A673 (cell line): ENCODE data around the gene UBE3C. TPM values are rescaled to one million over a fixed set of nuclear protein-coding genes. Genes with fewer than 3 reads are reported as not detected.
A peak's percentile ranks its signal among the peaks of the same experiment; 100 is the strongest.

Source experiments
- BruUV-seq: library from RNA; stranded (reverse); fragments of 400-500 nt; replicated peaks from 2 replicates; lab custom pipeline; 2021; lab: Mats Ljungman, UMichigan
- CTCF ChIA-PET: fragments of 300-600 bp; sonication (Branson Sonifier 250); formaldehyde crosslinking; loops from one replicate; lab custom pipeline; 2022; ENCODE audit warnings: antibody characterized with exemption; lab: Charles Lee
- POLR2A ChIA-PET: fragments of 300-600 bp; sonication (Branson Sonifier 250); formaldehyde crosslinking; loops from one replicate; lab custom pipeline; 2022; ENCODE audit warnings: antibody characterized with exemption; ENCODE audit not compliant: low non-redundant PET; lab: Charles Lee
- DNase-seq: peaks from one replicate; pipeline ENCODE4 v3.0.0-alpha.2; 2015; ENCODE audit warnings: low spot score
- H3K27ac ChIP-seq: fragments of 200-600 bp; sonication (generic); 2 replicates; pipeline ENCODE4 v1.5.1; 2016; ENCODE audit warnings: mixed run types, low read depth, mild to moderate bottlenecking, mixed read lengths, antibody characterized with exemption, low read length; ENCODE audit not compliant: poor library complexity, severe bottlenecking
- H3K27me3 ChIP-seq: fragments of 200-600 bp; sonication (generic); replicated peaks from 2 replicates; pipeline ENCODE4 v1.6.1; 2017; ENCODE audit warnings: mixed run types, low read depth, mild to moderate bottlenecking, mixed read lengths, antibody characterized with exemption, low read length; ENCODE audit not compliant: insufficient read depth, poor library complexity
- H3K36me3 ChIP-seq: fragments of 200-600 bp; sonication (generic); 2 replicates; pipeline ENCODE4 v1.6.1; 2016; ENCODE audit warnings: mixed run types, mild to moderate bottlenecking, mixed read lengths, antibody characterized with exemption, low read length; ENCODE audit not compliant: insufficient read depth, poor library complexity, severe bottlenecking
- H3K4me1 ChIP-seq: fragments of 200-600 bp; sonication (generic); 2 replicates; pipeline ENCODE4 v1.6.1; 2017; ENCODE audit warnings: mixed run types, mild to moderate bottlenecking, mixed read lengths, antibody characterized with exemption, low read length; ENCODE audit not compliant: insufficient read depth, poor library complexity, severe bottlenecking
- H3K4me3 ChIP-seq: fragments of 200-600 bp; sonication (generic); 2 replicates; pipeline ENCODE4 v1.5.1; 2016; ENCODE audit warnings: low read depth, mixed run types, mild to moderate bottlenecking, mixed read lengths, low read length; ENCODE audit not compliant: poor library complexity, severe bottlenecking
- H3K9me3 ChIP-seq: fragments of 200-600 bp; sonication (generic); 2 replicates; pipeline ENCODE4 v1.6.1; 2016; ENCODE audit warnings: mixed run types, low read depth, mild to moderate bottlenecking, mixed read lengths, antibody characterized with exemption, low read length; ENCODE audit not compliant: poor library complexity, severe bottlenecking
- CTCF ChIP-seq: fragments of 300-800, 200-600 bp; sonication (generic); conservative IDR thresholded peaks from 2 replicates; pipeline ENCODE4 v1.5.1; 2017; ENCODE audit warnings: low read depth, mild to moderate bottlenecking, antibody characterized with exemption, low read length, moderate library complexity, mixed read lengths
- EZH2 ChIP-seq: fragments of 200-600 bp; sonication (generic); IDR thresholded peaks from 2 replicates; pipeline ENCODE4 v1.6.1; 2017; ENCODE audit warnings: borderline replicate concordance, low read depth, mild to moderate bottlenecking, mixed read lengths, antibody characterized with exemption, low read length; ENCODE audit not compliant: poor library complexity, severe bottlenecking
- intact Hi-C: fragments of 100-400 bp; cut with micrococcal nuclease; formaldehyde crosslinking; loops from one replicate; pipeline ENCODE4 v1.10.0; 2022; ENCODE audit not compliant: unreplicated experiment
- total RNA-seq: library from RNA; stranded (reverse); gene quantifications from 2 replicates; pipeline ENCODE4 v1.2.3, GENCODE V29; 2021

Gene UBE3C
- total RNA-seq, 1 experiment from 2014 or later: 77.9 TPM

GRCh38 chr7:157139810-157140510, 1.2 kb downstream of the UBE3C start:
- BruUV-seq: no TSS peak
- ChIA-PET POLR2A (no interaction called here), CTCF (no interaction called here)
- Histone ChIP-seq H3K27ac (peak overlapping the region; percentile 96), H3K4me3 (peak overlapping the region; percentile 71), H3K9me3 (no peaks in the 10 kb centered on the region), H3K27me3 (no peaks in the 10 kb centered on the region), H3K36me3 (peaks cover 10% of the 10 kb centered on the region), H3K4me1 (peaks cover 14% of the 10 kb centered on the region)
- no peak for DNase-seq
- intact Hi-C loops: no loop called here
- TF ChIP-seq EZH2 (no peak), CTCF (no peak)

GRCh38 chr7:157140511-157140905, 1.8 kb downstream of the UBE3C start:
- Histone ChIP-seq H3K4me3 (peak overlapping the region; percentile 71), H3K9me3 (no peaks in the 10 kb centered on the region), H3K36me3 (peaks cover 10% of the 10 kb centered on the region), H3K4me1 (peaks cover 14% of the 10 kb centered on the region), H3K27ac (no peak overlapping the region), H3K27me3 (no peaks in the 10 kb centered on the region)
- DNase-seq: no peak
- POLR2A ChIA-PET: no interaction called here
- no peak for TF ChIP-seq EZH2
- no peak for TF ChIP-seq CTCF
- intact Hi-C loops: no loop called here
- TSS peak; percentile 59 for BruUV-seq
- CTCF ChIA-PET: no interaction called here

- CTCF ChIA-PET: no interaction called here
- Histone ChIP-seq H3K4me3 (no peak overlapping the region), H3K9me3 (no peaks in the 10 kb centered on the region), H3K4me1 (peaks cover 16% of the 10 kb centered on the region), H3K27me3 (no peaks in the 10 kb centered on the region), H3K27ac (no peak overlapping the region), H3K36me3 (peaks cover 10% of the 10 kb centered on the region)
- BruUV-seq: no TSS peak
- DNase-seq: no peak
- no peak for TF ChIP-seq EZH2
- TF ChIP-seq CTCF: no peak
- POLR2A ChIA-PET: no interaction called here
- intact Hi-C loops: no loop called here
Measured at GRCh38 chr7:157141525-157142060, 2.9 kb downstream of the UBE3C start.
